Activated gamma-delta T cell treated with anti-CD3 and anti-CD28 coated beads, Interleukin-2, amount 50 U/mL, for 16 hours (primary cell): ENCODE results near the gene EPHB2.
"Not testable (repeated sequence)": the region's sequence is repeated elsewhere in the genome, so short reads cannot be mapped to it uniquely, and the experiment has no call there.

Experiments used
- DNase-seq: peaks from one replicate; pipeline ENCODE4 v3.0.0-alpha.2; 2020; ENCODE audit warnings: low read depth

EPHB2 gene

DNA sequence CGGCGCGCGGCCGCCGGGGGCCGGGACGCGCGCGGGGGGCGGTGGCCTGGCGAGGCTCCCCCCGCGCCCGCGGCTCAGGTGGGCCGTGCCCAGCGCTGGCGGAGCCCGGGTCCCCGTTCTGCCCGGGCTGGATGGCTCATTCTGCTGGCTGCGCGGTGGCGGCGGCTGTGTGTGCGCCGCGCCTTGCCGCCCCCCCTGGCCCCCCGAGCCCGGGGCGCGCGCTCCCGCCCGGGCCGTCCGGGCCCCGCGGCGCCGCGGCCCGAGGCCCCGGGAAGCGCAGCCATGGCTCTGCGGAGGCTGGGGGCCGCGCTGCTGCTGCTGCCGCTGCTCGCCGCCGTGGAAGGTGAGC is at the start of gene EPHB2:
Gene EPHB2, plus strand, starts transcription at position 139 of the 349 bp plus-strand sequence. Its CDS starts 144 bp downstream, at position 283.
- no peak for DNase-seq

DNA sequence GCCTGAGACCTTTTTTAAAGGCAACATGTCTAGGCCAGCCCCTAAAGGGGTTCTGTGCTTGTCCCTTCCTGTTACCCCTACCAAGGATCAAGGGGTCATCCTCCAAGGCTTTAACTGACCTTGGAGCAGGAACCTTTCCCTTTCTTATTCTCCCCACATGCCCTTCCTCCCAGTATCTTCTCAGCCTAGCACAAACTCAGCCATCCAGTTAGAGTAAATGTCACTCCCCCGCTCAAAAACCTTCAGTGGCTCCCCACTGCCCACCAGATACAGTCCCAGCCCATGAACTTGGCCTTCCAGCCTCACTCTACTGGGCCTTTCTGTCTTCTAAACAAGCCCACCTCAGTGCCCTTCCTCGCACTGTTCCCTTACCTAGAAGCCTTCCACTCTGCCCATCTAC is 48.8 kb upstream of the EPHB2 start:
- no peak for DNase-seq

DNA sequence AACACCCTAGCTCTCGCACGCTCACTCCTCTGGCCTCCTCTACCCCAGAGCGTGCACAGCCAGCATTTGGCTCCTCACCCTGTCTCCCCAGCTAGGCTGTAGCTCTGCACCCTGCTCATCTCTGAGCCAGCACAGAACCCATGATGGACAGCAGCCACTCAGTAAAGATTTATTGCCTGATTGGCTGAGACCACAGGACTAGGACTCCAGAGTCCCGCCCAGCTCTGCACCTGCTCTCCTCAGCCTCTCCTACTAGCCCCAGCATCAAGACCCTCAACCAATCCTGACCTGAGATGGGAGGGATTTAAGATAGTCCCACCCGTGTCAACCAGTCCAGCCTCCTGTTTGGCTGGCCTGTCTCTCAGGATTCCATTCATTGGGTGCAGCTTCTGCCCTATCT is 48.3 kb upstream of the EPHB2 start:
- DNase-seq = no peak

DNA sequence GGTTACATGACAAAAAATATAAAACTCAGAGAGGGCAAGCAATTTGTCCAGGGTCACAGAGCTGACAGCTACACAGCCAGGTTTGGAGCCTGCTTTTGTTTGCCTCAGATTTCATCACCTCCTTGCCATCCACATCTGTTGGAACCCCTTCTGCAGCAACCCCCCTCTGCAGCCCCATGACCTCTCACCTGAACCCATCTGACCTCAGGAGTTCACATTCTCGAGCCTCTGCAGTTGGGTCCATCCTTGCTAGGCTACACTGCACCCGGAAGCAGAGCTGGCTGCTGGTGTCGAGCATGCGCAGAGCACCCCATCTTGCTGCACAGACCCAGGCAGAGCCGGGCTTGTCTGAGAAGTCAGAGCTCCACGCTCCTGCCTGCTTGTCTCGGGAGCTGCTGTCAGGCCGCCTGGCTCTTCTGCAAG is 47.6 kb upstream of the EPHB2 start:
- no peak for DNase-seq

DNA sequence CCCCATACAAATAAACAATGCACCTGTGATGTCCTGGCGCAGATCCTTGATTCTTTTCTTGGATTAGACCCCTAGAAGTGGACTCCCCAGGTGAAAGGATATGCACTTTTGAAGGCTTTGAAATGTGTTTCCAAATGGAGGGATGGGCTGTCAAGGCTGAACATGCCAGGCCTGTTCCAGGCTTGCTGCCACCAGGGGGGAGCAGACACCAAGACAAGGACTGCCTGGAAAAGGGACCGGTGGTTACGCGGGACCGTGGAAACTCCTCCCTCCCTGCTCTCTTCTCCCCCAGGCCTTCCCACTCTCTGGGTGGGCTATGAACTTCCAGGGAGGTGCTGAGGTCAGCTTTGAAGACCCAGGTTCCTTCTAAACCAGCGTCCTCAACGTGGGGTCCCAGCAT is 44.9 kb upstream of the EPHB2 start:
- DNase-seq = no peak

DNA sequence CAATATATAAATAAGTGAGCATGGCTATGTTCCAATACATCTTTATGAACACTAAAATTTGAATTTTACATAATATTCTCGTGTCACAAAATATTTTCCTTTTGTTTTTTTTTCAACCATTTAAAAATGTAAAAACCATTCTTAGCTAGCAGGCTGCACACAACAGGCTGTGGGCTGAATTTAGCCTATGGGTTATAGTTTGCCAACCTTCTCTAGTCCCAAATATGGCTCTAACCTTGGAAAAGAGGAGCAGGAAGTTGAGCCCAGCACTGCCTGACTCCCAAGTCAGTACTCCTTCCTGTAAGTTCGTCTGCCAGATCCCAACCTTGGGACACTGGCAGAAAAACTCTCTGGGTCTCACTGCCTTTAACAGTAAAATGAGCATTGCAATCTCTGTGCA is 44.2 kb upstream of the EPHB2 start:
- no peak for DNase-seq

DNA sequence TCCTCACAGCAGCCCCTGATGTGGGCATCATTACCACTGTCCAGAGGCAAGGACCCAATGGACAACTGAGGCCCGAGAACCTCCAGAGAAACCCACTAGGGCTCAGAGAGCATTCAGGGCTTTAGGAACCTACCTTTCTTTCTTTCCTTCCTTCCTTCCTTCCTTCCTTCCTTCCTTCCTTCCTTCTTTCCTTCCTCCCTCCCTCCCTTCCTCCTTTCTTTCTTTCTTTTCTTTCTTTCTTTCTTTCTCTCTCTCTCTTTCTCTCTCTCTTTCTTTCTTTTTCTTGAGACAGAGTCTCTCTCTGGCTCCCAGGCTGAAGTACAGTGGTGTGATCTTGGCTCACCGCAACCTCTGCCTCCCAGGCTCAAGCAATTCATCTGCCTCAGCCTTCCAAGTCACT is 41.8 kb upstream of the EPHB2 start:
- not testable (repeated sequence) for DNase-seq

DNA sequence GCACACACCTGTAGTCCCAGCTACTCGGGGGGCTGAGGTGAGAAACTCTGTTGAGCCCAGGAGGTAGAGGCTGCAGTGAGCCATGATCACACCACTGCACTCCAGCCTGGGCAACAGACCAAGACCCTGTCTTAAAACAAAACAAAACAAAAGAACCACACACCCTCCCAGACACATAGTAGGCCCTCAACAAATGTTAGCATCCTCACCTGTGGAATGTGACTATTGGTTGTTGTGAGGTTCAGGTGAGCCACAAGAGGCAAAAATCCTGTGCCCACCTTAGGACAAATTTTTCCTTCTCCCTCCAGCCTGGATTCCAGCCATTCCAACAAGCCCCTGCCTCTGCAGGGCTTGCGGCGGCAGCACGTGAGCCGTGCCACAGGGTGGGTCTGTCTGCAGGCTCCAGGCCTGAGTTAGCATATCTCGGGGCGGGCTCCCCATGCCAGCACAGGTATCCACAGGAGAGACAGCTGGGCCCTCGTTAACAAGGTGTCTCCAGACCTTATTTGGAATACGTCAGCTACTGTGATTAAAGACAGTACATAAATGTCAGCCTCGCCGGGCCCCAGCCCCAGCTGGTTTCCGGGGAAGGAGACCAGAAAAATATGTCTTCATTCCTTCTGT is 40.2 kb upstream of the EPHB2 start:
- DNase-seq = no peak

DNA sequence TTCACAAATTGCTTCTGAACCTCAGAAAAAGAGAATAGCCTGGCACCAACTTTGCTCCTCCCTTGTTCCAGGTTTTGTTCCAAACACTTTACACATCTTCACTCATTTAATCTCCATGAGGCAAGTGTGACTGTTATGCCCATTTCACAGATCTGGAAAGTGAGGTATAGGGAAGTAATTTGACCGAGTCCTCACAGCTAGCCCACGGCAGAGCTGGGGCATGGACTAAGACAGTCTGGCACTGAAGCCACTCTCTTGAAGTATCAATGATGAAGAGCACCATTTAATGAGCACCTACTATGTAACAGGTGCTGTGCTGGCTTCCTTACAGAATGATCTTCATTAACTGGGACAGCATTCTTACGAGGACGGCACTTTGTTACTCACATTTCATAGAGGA is 38.6 kb upstream of the EPHB2 start:
- DNase-seq = no peak

DNA sequence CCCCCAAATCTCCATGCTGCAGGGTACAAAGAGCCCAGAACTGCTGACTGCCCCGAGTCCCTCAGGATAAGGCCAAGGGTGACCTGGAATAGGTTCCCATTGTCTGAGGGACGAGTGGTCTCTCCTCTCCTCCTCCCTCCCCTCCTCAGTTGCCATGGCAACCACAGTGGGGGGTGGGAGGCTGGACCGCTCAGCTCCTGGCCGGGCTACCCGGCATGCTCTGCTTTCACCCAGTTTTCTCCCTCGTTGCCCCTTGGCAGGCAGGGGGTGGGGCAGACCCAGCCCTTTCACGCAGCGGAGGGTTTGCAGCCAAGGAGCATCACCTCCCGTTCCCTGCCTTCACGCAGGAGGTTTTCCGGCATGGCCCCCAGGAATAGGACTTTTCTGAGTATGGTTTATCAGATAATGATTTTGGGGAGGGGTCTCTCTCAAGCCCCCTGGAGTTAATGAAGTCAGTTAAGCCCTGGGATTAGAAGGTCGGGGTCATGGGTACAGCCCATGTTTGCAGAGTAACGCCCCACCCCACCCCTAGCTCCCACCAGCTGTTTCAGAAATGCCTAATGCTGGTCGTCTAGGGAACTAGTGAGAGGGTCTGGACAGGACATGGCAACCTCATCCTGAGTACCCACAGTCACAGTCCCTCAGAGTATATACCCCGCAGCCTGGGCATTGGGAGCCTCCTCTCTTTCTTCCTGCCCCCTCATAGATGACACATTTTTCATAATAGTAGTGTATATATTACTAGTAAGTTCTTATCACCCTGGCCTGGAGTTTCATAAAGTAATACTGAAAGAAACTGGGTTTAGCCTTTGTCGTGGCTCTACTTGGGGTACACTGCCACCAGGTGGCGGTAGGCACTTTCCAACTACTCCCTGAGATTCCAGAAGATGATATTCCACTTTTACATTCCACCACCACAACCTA is 36.9 kb upstream of the EPHB2 start:
- DNase-seq = no peak

DNA sequence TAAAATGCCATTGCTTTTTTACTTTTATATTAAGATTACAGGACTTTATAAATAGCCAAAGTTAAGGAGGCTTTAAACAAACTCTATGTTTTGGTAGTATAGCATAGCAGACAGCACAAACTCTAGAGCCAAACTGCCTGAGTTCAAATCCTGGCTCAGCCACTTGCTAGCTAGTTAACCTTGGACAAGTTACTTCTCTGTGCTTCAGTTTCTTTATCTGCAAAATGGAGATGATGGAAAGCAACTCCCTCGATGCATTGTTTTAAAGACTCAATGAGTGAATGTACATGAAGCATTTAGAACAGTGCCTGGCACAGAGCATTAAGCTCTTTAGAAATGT is 36.3 kb upstream of the EPHB2 start:
- no peak for DNase-seq

DNA sequence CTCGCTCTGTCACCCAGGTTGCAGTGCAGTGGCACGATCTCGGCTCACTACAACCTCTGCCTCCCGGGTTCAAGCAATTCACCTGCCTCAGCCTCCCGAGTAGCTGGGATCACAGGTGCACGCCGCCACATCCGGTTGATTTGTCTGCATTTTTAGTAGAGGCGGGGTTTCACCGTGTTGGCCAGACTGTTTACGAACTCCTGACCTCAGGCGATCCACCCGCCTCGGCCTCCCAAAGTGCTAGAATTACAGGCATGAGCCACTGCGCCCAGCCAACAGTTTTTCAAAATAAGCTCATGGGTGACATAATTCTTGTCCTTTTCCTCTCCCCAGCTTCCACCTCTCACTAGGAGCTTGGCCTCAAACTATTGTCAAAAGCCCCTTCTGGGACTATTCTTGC is 34.5 kb upstream of the EPHB2 start:
- DNase-seq = not testable (repeated sequence)

DNA sequence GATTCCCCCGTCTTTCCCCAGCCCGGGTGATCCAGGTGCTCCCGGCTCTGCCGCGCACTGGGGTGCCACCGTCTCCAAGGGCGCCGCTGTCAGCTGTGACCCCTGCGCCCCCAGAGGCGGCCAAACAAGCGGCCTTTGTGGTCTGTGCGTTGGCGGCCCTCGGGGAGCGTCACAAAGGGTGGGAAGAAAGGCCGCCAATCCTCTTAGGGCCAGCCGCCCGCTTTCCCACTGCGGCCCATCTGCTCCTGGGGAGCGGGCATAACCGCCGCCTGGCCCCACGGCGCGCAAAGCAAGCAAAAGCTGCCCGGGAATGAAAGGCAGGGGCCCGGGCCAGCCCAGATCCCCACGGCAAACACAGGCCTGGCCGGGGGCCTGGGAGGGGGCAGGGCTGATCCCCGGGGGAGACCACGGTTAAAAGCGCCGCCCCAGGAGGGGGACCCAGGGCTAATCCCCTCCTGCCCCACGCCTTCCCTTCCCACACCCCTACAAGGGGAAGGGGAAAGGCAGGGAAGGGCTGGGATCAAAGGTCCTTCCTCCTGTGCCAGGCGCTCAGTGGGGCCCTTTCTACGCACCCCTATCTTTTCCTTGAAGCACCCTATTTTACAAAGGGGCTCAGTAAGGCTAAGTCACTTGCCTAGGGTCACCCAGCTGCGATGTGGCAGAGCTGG is 33.6 kb upstream of the EPHB2 start:
- no peak for DNase-seq

DNA sequence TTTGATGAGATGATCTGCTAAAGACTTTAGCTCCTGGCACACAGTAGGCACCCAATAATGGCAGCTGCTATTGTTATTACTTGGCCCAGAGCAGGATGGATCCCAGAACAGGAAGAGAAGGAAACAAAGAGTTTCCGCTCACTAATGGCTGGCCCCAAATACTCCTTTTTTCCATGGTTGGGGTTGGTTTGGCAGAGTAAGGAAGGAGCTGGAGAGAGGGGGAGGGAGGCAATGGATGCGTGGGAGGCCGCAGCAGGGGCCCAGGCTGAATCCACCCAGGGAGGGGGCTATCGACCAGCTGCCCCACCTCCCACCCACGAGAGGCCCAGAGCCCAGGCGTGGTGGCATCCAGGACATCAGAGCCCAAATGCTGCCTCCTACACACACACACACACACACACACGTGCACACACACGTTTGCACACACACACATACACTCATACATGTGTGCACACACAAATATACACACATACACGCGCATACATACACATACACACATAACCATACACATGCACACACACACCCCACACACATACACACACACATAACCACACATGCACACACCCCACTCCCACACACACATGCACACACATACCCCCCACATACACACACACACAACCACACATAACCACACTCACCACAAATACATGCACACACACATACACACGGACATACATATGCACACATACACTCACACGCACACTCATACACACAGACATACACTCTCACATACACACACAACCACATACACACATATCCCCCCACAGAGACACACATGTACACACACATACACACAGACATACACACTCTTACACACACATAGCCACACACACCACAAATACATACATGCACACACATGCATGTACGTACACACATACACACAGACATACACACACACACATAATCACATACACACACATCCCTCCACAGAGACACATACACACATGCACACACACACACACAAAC is 32.4 kb upstream of the EPHB2 start:
- no peak for DNase-seq

DNA sequence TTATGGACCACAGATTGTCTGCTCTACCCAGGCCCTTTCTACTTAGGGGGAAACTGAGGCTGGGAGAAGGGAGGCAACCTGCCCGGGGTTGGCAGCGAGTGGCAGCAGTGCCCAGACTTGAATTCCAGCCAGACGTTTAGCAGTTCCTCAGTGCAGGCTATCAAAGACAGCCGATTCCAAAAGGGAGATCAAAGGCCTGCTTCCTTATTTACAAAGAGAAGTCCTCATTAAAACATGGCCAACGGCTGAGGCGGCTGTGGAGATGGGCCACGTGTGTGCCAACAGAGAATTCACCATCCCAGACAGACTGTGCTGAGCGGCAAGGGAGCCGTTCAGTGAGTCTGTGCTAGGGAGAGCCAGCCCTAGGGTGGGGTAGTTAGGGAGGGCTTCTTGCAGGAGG is 29.9 kb upstream of the EPHB2 start:
- DNase-seq = no peak

DNA sequence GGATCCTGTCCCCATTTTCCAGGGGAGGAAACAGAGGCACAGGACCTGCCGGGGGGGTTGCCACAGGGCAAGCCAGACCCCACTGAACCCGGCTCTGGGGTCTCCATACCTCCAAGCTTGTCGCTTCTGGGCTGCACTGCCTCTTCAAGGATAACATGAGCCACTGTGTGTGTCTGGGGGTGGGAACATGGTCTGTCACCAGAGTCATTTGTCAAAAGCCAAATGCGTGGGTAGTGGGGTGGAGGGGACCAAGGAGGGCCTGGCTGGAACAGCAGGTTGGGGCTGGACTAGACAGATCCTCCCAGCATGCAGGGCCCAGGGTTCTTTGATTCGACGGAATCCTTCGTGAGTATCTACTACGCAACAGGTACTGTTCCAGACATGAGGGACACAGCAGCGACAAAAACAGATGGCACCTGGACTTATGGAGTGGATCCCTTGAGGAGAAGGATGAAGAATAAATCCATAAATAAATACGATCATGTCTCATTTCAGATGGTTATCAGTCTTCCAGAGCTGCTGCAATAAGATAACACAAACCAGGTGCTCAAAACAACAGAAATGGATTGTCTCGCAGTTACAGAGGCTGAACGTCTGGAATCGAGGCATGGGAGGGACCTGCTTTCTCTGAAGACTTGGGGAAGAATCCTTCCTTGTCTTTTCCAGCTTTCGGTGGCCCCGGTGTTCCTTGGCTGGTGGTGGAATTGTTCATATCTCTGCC is 28.9 kb upstream of the EPHB2 start:
- no peak for DNase-seq

DNA sequence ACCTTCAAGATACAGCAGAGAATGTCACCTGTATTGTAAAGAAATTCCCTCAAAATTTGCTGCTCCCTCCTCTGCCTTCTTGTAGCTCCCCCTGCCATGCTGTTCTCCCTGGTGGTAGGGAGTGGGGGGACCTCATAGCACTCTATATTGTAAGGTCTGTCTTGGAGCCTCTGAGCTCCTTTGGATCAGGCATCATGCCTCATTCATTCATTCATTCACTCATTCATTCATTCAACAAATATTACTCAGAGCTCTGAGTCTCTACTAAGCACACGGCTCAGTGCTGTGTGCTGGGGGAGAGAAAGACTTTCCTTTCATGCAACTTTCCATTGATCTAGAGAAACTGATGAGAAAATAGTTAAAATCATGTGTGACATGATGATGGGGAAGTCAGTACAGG is 27.1 kb upstream of the EPHB2 start:
- DNase-seq = no peak

DNA sequence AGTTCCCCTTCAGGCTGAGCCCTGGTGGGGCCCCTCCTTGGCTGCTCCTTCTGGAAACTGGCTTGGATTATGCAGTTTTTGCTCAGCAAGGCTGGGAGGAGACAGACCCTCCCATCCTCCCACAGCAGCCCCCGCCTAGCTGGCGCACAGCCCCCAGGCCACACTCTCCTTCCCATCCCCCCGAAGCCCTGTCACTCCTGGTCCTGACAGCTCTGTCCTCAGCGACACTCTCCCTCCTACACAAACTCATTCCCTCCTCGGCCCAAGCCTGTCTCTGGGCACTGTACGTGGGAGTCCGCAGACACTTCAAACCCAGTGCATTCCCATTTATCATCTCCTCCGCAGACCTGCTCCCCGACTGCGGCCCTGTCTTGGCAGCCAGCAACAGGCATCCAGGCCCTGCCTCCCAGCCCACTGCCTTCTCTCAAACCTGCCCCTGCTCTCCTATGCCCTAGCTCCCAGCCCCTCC is 25.0 kb upstream of the EPHB2 start:
- no peak for DNase-seq

DNA sequence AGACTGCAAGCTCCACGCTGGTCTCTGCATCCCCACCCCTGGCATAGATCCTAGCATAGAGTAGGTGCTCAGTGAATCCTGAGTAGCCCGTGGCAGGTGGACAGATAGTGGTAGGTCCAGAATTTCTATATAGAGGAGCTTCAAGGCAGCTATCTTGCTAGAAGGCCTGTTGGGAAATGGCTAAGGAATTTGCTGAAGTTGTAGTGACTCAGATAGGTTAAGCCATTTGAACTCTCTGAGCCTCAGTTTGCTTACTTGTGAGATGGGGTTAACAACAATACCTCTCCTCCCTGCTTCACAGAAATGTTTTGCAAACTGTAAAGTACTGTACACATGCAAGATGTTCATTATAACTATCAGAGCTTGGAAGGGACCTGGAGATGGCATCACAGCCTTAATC is 23.4 kb upstream of the EPHB2 start:
- no peak for DNase-seq

DNA sequence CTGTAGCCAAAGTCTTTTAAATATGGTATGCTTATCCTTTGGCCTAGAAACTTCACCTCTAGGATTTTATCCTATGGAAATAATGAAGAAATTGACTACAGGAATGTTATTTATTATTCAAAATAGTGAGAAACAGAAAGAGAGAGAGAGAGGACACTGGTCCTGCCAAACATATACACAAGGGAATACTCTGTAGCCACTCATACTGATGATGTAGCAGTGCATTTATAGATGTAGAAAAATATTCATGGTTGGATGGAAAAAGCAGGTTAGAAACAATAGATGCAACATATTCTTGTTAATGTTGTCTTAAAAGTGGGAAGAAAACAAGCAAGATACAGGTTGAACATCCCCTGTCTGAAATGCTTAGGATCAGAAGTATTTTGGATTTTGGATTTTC is 22.2 kb upstream of the EPHB2 start:
- no peak for DNase-seq

DNA sequence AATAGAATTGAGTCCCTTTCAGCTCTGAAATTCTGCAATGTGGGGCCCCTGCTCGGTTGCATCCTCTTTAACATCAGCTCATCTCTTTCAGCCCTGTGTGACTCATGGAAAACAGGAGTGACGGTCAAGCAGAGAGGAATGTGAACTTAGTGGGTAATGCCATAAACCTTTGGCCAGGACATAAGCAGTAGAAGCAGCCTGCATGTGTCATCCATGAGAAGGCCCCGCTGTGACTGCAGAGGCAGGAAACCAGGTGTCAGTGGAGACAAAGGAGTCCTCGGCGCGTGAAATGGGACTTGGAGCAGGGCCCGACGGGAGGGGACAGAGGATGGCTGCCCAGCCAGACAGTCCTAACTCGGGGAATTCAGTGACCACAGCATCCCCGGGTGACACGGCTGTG is 21.1 kb upstream of the EPHB2 start:
- DNase-seq = no peak
